ENCODE results near the gene CHST11. TPM values are rescaled to one million over a fixed set of nuclear protein-coding genes. Genes with fewer than 3 reads are reported as not detected.

CHST11 gene
- total and polyA plus RNA-seq, 9 of the 15 experiments (the other 6 are each of a cell fraction or from before 2014, with no cell fraction given), result 2.3 to 38.7 (median 15.0) TPM

DNA sequence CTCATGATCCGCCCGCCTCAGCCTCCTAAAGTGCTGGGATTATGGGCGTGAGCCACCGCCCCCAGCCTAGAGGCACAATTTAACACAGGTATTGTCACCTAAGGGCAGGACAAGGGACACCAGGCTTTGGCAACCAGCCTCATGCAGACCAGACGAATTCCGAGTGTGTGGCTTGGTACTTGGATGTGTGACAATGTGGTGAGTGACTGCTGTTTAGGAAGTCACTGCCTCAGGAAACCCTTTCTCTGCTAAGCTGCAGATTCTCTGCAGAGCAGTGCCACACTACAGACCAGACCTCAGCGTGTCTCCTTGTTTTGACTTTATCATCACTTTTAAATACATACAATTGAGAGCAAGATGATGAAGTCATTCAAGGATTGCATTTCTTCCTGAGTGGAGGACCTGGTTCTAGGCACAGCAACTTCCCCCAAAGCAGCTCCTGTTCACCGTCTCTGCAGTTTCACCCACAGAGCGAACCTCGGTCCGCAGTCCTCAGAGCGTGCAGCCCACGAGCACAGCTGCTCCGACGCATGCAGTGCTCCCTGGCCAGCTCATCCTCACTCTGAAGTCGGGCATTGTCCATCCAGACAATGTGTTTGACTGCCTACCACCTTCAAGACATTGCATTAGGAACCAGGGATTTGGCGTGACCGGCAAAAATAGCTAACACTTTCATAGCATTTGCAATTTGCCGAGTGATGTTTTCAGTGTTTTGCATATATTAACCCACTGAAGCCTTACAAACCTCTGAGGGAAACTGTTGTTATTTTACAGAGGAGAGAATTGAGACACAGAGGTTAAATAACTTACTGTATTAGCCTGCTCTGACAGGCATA, 235.2 kb downstream of the CHST11 start:
- Histone ChIP-seq H3K9ac (ENCODE audit: insufficient read depth in 1 of 2, low read depth in 2 of 2, low read length in 2 of 2) (no peak overlapping the region), H3K9me1 (ENCODE audit: control insufficient read depth, insufficient read depth, low read length) (no peaks in the 10 kb centered on the region), H3K4me1 (replicated peaks in 1 of 2; ENCODE audit: control insufficient read depth in 2 of 2, insufficient read depth in 2 of 2, low read length in 2 of 2) (no peaks in the 10 kb centered on the region), H3K4me2 (ENCODE audit: insufficient read depth, low read length) (no peak overlapping the region), H3K27me3 (ENCODE audit: control insufficient read depth in 2 of 2, insufficient read depth in 2 of 2, low read length in 2 of 2) (no peaks in the 10 kb centered on the region), H2AFZ (ENCODE audit: low read depth, low read length) (no peak overlapping the region), H3K27ac (ENCODE audit: extremely low read depth, low read depth, low read length) (no peak overlapping the region), H4K20me1 (replicated peaks; ENCODE audit: control insufficient read depth, insufficient read depth, low read length) (no peaks in the 10 kb centered on the region; the same call in 1 of the 2 replicates), H3K79me2 (ENCODE audit: control insufficient read depth, insufficient read depth, low read length) (peaks cover 8% of the 10 kb centered on the region; the same call in 1 of the 3 replicates), H3K36me3 (ENCODE audit: control insufficient read depth, insufficient read depth, low read length) (no peaks in the 10 kb centered on the region), H3K4me3 (no peak overlapping the region), H3K9me3 (replicated peaks; ENCODE audit: control insufficient read depth, insufficient read depth, low read depth, low read length) (no peaks in the 10 kb centered on the region; the same call in 1 of the 2 replicates)
- FAIRE-seq (no peak), ATAC-seq (no peak), DNase-seq (ENCODE audit: extremely low read depth in 1 of 4, low spot score in 3 of 4) (no peak)
- intact Hi-C loops (cut with micrococcal nuclease), result no loop called here
- TF ChIP-seq GABPB1 (CRISPR knock-in tag; IDR thresholded peaks at IDR 0.05) (no peak), PYGO2 (tag; IDR thresholded peaks at IDR 0.05) (no peak), C11orf30 (IDR thresholded peaks at IDR 0.05; ENCODE audit: low read depth) (no peak), MXD1 (CRISPR knock-in tag; IDR thresholded peaks at IDR 0.05; ENCODE audit: borderline replicate concordance, poor library complexity, severe bottlenecking) (no peak), RBM22 (IDR thresholded peaks at IDR 0.05; ENCODE audit: low read depth, low read length, poor library complexity, severe bottlenecking) (no peak), KAT2B (IDR thresholded peaks at IDR 0.05; ENCODE audit: low read depth, low read length) (no peak), MBD2 (IDR thresholded peaks at IDR 0.05; ENCODE audit: borderline replicate concordance, low read depth) (no peak)
- TF ChIP-seq, protein P1, sequence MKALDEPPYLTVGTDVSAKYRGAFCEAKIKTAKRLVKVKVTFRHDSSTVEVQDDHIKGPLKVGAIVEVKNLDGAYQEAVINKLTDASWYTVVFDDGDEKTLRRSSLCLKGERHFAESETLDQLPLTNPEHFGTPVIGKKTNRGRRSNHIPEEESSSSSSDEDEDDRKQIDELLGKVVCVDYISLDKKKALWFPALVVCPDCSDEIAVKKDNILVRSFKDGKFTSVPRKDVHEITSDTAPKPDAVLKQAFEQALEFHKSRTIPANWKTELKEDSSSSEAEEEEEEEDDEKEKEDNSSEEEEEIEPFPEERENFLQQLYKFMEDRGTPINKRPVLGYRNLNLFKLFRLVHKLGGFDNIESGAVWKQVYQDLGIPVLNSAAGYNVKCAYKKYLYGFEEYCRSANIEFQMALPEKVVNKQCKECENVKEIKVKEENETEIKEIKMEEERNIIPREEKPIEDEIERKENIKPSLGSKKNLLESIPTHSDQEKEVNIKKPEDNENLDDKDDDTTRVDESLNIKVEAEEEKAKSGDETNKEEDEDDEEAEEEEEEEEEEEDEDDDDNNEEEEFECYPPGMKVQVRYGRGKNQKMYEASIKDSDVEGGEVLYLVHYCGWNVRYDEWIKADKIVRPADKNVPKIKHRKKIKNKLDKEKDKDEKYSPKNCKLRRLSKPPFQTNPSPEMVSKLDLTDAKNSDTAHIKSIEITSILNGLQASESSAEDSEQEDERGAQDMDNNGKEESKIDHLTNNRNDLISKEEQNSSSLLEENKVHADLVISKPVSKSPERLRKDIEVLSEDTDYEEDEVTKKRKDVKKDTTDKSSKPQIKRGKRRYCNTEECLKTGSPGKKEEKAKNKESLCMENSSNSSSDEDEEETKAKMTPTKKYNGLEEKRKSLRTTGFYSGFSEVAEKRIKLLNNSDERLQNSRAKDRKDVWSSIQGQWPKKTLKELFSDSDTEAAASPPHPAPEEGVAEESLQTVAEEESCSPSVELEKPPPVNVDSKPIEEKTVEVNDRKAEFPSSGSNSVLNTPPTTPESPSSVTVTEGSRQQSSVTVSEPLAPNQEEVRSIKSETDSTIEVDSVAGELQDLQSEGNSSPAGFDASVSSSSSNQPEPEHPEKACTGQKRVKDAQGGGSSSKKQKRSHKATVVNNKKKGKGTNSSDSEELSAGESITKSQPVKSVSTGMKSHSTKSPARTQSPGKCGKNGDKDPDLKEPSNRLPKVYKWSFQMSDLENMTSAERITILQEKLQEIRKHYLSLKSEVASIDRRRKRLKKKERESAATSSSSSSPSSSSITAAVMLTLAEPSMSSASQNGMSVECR (CRISPR knock-in tag; IDR thresholded peaks at IDR 0.05), result no peak
- TF ChIP-seq, protein P2, sequence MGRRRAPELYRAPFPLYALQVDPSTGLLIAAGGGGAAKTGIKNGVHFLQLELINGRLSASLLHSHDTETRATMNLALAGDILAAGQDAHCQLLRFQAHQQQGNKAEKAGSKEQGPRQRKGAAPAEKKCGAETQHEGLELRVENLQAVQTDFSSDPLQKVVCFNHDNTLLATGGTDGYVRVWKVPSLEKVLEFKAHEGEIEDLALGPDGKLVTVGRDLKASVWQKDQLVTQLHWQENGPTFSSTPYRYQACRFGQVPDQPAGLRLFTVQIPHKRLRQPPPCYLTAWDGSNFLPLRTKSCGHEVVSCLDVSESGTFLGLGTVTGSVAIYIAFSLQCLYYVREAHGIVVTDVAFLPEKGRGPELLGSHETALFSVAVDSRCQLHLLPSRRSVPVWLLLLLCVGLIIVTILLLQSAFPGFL (CRISPR knock-in tag; IDR thresholded peaks at IDR 0.05), result no peak
- CTCF ChIA-PET (ENCODE audit: low intra/inter-chr PET ratio), result no interaction called here
- POLR2A ChIA-PET, result no interaction called here
- in situ Hi-C loops (cut with MboI), result no loop called here
- WGBS (ENCODE audit: insufficient coverage, low coverage, missing lambda C conversion rate), result 94% methylated on average over 19 of the region's 19 CpGs
- no TSS peak for BruUV-seq (replicated peaks)
